ENCODE results near the gene INAVA. TPM values are rescaled to one million over a fixed set of nuclear protein-coding genes. Genes with fewer than 3 reads are reported as not detected.
"Not testable (repeated sequence)": the region's sequence is repeated elsewhere in the genome, so short reads cannot be mapped to it uniquely, and the experiment has no call there.

INAVA gene
- total RNA-seq, 1 donor from 2014 or later, result not detected

- intact Hi-C loops (cut with micrococcal nuclease), result no loop called here
Measured at GRCh38 chr1:200899015-200899386, 4.3 kb downstream of the INAVA start.

- intact Hi-C loops (cut with micrococcal nuclease), result no loop called here
Measured at GRCh38 chr1:200899451-200899915, 4.8 kb downstream of the INAVA start.

- intact Hi-C loops (cut with micrococcal nuclease), result no loop called here
Measured at GRCh38 chr1:200899954-200900867, 5.5 kb downstream of the INAVA start.

- intact Hi-C loops (cut with micrococcal nuclease), result no loop called here
Measured at GRCh38 chr1:200900877-200901276, 6.2 kb downstream of the INAVA start.

- intact Hi-C loops (cut with micrococcal nuclease), result no loop called here
Measured at GRCh38 chr1:200901350-200901749, 6.7 kb downstream of the INAVA start.

- intact Hi-C loops (cut with micrococcal nuclease), result no loop called here
Measured at GRCh38 chr1:200901796-200902444, 7.2 kb downstream of the INAVA start.

- intact Hi-C loops (cut with micrococcal nuclease), result no loop called here
Measured at GRCh38 chr1:200903793-200904192, 9.1 kb downstream of the INAVA start.

GRCh38 chr1:200904772-200905171 lies 10.1 kb downstream of the INAVA start:
- intact Hi-C loops (cut with micrococcal nuclease), result no loop called here

- intact Hi-C loops (cut with micrococcal nuclease), result no loop called here
Measured at GRCh38 chr1:200905411-200906052, 10.8 kb downstream of the INAVA start.

GRCh38 chr1:200906491-200906890 lies 11.8 kb downstream of the INAVA start:
- intact Hi-C loops (cut with micrococcal nuclease), result no loop called here

GRCh38 chr1:200907611-200908097 lies 13.0 kb downstream of the INAVA start:
- intact Hi-C loops (cut with micrococcal nuclease), result no loop called here

GRCh38 chr1:200908191-200908868 lies 13.6 kb downstream of the INAVA start:
- intact Hi-C loops (cut with micrococcal nuclease), result no loop called here

GRCh38 chr1:200909071-200909470 lies 14.4 kb downstream of the INAVA start:
- intact Hi-C loops (cut with micrococcal nuclease), result no loop called here

- intact Hi-C loops (cut with micrococcal nuclease), result no loop called here
Measured at GRCh38 chr1:200909757-200910239, 15.1 kb downstream of the INAVA start.

- intact Hi-C loops (cut with micrococcal nuclease), result no loop called here
Measured at GRCh38 chr1:200911361-200911760, 16.7 kb downstream of the INAVA start.

- intact Hi-C loops (cut with micrococcal nuclease), result not testable (repeated sequence)
Measured at GRCh38 chr1:200911936-200912335, 17.2 kb downstream of the INAVA start.

GRCh38 chr1:200912737-200913407 lies 18.2 kb downstream of the INAVA start:
- intact Hi-C loops (cut with micrococcal nuclease), result no loop called here

GRCh38 chr1:200916152-200916551 lies 21.5 kb downstream of the INAVA start:
- intact Hi-C loops (cut with micrococcal nuclease), result no loop called here

GRCh38 chr1:200916681-200917080 lies 22.0 kb downstream of the INAVA start:
- intact Hi-C loops (cut with micrococcal nuclease), result no loop called here

GRCh38 chr1:200917291-200917817 lies 22.7 kb downstream of the INAVA start:
- intact Hi-C loops (cut with micrococcal nuclease), result no loop called here
